GM21390 (cell line): ENCODE measurements around the gene ITSN1.
"Not testable (repeated sequence)": the region's sequence is repeated elsewhere in the genome, so short reads cannot be mapped to it uniquely, and the experiment has no call there.

Experiments
- ATAC-seq: cut with Tn5 transposase; IDR thresholded peaks from one replicate; pipeline ENCODE4 v1.9.1; 2021; ENCODE audit not compliant: unreplicated experiment

ITSN1 gene

DNA sequence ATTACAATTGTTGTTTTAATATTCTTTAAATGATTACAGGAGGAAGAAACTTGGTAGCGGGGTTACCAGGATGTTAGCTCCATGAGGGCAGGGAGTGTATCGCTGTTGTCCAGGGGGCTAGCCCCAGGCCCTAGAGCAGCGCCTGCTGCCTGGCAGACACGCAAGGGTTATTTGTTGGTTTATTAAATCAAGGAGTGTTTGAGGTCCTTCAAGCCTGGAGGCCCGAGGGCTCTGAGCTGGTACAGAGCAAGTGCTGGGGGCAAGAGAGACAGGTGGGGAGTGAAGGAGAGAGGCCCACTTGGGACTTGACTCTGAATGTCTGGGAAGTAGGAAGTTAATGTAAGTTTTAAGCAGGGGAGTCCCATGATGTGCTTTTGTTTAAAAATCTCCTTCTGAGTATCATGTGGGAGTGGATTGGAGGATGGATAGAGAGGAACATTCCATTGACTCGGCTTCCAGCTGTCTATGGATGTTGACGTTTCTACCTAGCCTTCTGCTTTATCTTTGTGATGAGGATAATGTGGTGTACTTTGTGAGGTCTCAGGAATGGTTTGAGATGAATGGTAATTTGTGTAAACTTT lies 8.7 kb downstream of the ITSN1 start:
- ATAC-seq: no peak

DNA sequence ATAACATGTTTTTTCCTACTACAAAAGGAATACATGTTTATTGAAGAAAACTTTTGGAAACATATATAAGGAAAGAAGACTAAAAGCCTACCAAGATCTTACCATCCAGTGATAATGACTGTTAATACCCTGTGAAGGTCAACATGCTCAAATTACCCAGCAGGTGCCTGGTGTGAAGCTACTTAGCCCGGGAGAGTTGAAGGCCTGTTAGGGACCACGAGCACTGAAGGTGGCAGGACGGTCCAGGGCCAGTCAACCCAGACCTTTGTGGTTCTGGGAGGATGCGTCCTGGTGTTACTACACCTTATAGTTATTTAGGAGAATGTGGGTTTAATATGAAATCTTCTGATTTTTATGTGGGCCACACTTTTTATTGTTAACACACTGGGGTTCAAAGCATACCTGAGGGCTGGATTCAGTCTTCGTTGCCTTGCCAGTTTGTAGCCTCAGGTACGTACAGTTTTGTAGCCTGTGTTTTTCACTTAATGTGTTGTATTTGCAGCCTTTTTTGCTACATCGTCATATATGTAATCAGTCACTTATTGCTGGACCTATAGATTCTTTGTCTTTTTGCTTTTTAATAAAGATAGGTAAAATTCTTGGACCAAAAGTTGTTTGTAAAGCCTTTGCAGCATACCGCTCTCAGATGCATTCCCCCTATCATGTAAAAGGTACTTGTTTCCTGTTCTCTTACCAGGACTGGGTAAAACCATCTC lies 9.8 kb downstream of the ITSN1 start:
- no peak for ATAC-seq

DNA sequence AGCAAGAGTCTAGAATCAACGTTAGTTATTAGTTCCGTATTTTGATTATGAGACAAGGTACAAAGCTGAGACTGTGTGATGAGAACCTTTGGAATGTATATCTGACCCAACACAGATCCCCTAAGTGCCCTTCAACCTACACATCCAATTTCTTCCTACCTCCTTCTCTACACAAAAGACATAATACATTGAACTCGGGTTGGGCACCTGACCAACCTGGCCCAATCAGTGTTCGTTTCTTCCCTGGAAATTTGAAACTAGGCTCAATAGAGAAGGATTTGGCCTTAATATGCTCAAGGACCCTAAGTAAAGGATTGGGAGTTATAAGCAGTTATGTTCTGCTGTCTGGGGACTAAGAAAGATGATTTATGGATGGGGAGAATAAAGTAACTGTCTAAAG lies 12.1 kb downstream of the ITSN1 start:
- ATAC-seq: no peak

DNA sequence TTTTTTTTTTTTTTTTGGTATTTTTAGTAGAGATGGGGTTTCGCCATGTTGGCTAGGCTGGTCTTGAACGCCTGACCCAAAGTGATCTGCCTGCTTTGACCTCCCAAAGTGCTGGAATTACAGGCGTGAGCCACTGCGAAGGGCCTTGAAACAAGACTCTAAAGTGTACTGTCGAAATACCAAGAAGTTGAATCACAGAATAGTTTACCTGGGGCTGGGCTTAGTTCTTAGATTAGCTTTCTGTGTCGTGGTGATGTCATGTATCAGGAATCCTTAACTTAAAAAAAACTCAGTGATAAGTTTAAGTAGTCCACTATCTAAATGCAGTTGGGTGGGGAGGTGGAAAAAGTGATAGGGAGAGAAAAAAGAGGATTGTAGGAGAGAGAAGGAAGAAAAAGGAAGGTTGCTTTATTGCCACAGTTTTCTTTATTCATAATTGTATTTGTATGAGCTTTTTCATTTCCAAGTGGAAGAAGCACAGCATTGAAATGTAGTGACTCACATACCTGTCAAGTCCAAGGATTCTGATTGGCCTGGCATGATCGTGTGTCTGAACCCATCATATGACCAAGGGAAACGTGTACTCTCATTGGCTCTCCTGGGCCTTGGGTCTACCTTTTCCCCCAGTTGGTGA lies 13.4 kb downstream of the ITSN1 start:
- no peak for ATAC-seq

GRCh38 chr21:33657124-33657820 lies 15.0 kb downstream of the ITSN1 start:
- ATAC-seq: no peak

DNA sequence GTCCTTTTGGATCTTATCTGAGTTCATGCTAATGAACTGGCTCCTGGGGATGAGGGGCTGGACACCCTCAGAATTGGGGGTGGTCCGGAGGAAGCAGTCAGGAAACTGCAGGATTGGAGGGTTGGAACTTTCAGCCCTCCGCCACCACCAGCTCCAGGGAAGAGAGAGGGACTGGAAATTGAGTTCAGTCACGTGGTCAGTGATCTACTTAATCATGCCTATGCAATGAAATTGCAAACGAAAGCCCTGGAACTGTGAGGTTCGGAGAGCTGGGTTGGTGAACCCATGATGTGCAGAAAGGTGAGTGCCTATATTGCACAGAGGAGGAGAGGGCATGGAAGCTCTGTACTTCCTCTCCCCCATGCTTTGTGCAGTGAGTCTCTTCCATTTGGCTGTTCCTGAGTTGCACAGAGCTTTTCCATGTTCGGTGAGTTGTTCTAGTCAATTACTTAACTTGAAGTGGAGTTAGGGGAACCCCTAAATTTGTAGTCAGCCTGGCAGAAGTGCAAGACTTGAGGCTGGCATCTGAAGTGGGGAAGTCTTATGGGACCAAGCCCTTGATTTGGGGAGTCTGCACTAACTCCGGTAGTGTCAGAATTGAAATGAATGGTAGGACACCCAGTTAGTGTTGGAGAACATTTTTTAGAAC lies 16.7 kb downstream of the ITSN1 start:
- ATAC-seq: no peak

- ATAC-seq: no peak
Measured at GRCh38 chr21:33659568-33659949, 17.3 kb downstream of the ITSN1 start.

DNA sequence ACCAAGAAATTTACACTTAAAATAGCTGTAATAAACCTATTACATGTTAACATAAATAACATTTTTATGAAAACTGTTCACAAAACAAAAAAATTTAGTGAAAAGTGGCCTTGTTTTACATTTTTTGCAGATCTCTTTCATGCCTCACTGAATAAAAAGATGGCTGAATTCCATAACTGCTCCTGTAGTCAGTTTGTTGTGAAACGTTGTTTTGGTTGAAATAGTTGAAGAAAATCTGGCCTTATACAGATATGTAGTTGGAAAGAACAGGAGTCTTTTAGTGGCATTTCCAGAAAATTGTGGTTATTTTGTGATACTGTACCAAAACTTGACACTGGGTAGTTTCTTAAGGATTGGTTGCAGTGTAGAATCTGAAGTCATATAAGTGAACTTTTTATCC lies 18.1 kb downstream of the ITSN1 start:
- no peak for ATAC-seq

DNA sequence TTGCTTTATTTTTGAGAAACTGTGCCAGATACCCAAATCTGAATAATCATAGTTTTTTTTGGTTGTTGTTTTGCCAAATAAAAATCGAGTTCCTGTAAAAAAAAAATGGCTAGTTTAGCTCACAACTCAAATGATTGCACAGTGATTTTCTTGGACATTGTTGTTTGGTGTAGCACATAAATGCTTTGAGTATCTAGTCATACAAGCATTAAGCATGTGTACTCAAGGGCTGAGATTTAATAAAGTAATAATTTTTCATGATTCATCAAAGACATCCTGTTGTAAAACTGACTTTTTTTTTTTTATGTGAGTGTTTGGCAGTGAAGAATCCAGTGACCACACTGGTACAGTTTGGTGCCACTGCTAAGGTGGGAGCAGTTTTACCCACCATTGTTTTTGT lies 18.8 kb downstream of the ITSN1 start:
- ATAC-seq: no peak

DNA sequence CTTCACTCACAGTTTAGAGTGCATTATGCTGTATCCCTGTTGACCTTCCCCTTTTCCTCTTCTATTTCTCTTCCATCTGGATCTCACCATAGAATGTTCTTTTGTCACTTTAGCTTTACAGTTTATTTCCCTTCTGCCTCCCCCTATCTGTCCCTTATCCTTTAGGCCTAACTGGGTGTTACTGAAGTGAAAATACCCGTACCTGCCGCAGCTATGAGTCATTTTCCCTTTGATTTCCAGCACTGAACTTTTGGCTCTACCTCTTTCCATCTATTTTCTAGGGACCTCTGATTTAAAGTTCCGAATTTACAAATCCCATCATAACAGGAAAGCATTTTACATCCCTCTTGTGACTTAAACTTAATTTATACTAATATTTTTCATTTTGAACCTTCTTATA lies 19.7 kb downstream of the ITSN1 start:
- no peak for ATAC-seq

GRCh38 chr21:33663241-33663640 lies 20.9 kb downstream of the ITSN1 start:
- no peak for ATAC-seq

- ATAC-seq: no peak
Measured at GRCh38 chr21:33664135-33664534, 21.8 kb downstream of the ITSN1 start.

- ATAC-seq: no peak
Measured at GRCh38 chr21:33666153-33666552, 23.9 kb downstream of the ITSN1 start.

DNA sequence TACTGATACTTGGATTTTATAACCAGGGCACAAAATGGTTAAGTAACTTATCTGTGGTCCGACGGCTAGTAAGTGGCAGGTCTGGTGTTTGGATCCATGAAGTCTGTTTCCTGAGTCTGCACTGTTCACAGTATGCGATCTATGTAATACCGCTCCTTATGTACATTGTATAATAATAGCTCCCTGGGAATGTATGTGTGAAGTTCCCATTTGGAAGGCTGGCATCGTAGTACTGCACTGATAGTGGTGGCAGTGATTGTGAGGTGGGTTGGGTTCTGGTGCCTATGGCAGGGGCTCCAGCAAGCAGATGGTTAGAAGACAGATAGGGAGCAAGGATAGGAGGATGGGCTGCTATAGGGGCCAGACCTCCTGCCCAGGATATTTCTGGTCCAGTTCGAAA lies 25.3 kb downstream of the ITSN1 start:
- no peak for ATAC-seq

GRCh38 chr21:33668180-33668579 lies 25.9 kb downstream of the ITSN1 start:
- ATAC-seq: no peak

DNA sequence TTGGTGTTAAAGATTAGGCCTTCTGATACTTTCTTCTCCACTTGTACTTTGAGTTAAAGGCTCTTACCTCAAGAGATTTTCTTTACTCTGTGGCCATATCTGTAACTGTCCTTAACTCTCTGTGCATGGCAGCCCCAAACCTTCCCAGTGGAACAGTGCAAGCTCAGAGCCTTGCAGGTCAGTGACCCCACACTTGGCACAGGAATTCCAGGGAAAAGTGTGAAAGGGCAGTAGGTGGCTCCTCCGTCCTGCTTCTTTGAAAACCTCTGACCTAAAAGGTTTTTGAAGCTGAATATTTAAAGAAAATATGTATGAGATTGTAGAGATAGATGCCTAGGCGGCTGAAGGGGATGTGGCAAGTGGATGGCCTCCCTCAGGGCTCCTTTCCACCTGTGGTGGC lies 26.3 kb downstream of the ITSN1 start:
- no peak for ATAC-seq

GRCh38 chr21:33670076-33670978 lies 28.0 kb downstream of the ITSN1 start:
- no peak for ATAC-seq

GRCh38 chr21:33673473-33673872 lies 31.2 kb downstream of the ITSN1 start:
- ATAC-seq: no peak

- no peak for ATAC-seq
Measured at GRCh38 chr21:33674226-33674625, 31.9 kb downstream of the ITSN1 start.

DNA sequence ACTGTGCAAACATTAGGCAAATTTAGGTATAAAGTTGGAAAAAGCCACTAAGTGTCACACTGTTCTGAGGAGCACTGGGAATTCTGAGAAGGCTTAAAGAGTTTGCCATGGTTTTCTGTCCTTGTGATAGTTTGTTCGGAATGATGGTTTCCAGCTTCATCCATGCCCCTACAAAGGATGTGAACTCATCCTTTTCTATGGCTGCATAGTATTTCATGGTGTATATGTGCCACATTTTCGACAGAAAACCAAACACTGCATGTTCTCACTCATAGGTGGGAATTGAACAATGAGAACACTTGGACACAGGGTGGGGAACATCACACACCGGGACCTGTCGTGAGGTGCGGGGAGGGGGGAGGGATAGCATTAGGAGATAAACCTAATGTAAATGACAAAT lies 34.4 kb downstream of the ITSN1 start:
- not testable (repeated sequence) for ATAC-seq
